ENCODE data around the gene GGA1.
A peak's percentile ranks its signal among the peaks of the same experiment; 100 is the strongest.

Gene GGA1

DNA sequence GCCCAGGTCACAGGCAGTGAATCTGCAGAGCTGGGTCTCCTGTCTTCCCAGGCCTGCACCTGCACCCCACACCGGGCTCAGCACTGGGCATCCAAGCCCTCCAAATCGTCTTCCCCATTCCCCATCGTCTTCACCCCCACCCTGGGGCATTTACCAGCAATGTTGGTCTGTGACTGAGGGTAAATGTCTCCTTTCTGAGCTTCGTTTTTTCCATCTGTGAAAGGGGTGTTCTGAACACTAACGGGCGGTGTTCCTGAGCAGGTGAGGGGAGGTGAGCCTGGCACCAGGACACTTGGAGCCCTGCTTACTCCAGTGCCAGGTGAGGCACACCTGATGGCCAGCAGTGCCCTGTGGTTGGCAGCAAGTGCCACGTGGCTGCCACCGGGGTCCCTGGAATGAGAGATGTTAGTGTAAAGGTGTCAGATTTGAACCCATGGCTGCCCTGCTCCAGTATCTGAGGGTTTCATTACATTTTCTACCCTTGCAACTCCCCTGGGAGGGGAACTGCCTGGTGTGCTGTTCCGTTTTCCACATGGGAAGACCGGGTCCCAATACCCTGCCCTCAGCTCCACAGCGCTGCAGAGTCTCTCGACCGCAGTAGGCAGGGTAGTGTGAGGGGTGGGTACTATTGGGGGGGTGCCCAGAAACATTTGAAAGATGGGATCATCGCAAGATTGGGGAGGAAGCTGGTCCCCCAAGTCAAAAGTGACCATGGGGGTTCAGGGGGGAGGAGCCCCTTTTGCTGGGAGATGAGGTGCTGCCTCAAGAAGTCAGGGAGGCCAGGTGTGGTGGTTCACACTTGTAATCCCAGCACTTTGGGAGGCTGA is 46.4 kb upstream of the GGA1 start:
- TF ChIP-seq, protein P1, sequence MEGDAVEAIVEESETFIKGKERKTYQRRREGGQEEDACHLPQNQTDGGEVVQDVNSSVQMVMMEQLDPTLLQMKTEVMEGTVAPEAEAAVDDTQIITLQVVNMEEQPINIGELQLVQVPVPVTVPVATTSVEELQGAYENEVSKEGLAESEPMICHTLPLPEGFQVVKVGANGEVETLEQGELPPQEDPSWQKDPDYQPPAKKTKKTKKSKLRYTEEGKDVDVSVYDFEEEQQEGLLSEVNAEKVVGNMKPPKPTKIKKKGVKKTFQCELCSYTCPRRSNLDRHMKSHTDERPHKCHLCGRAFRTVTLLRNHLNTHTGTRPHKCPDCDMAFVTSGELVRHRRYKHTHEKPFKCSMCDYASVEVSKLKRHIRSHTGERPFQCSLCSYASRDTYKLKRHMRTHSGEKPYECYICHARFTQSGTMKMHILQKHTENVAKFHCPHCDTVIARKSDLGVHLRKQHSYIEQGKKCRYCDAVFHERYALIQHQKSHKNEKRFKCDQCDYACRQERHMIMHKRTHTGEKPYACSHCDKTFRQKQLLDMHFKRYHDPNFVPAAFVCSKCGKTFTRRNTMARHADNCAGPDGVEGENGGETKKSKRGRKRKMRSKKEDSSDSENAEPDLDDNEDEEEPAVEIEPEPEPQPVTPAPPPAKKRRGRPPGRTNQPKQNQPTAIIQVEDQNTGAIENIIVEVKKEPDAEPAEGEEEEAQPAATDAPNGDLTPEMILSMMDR (IDR thresholded peaks at IDR 0.05; ENCODE audit: control insufficient read depth, extremely low read depth, insufficient read depth), result no peak
- DNase-seq (ENCODE audit: low read depth), result no peak
- H3K4me3 ChIP-seq (ENCODE audit: low read depth, low read length), result no peak overlapping the region

DNA sequence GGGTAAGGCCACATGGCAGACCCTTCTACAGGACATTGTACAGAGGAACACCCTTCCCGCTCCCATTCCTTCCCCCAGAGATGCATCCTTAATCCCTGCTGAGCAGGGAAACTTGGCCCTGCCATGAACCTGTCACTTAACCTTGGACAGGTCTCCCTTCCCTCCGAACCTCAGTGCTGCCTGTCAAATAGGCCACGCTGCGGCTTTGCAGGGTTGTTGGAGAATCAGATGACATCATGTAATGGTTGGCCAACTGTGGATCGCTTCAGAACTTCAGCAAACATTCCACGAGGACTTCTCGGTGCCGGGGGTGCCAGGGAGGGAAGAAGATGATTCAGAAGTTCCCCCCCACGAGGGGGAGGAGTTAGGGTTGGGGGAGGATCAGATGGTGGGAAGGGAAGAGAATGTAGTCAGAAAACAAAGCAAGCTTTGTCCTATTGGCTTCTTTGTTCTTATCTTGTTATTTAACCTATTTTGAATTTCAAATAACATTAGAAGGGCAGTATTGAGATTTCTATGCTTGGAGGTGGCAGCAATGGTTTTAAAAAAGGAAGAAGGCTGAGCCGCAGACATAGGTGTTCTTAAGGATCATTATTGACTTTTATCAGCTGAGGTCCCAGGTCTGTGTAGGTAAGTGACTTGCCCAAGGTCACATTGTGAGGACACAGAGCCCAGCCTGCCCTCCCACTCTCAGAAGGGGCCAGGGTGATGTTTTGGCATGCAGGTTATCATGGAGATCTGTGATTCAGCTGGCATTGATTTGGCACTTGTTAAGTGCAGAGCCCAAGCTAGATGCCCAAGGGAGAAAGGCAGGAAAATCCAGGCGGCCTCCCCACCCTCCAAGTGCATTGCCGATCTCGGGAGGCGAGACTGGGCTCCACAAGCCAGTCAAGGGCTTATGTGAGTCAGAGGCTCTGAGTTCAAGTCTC is 45.2 kb upstream of the GGA1 start:
- no peak overlapping the region for H3K4me3 ChIP-seq (ENCODE audit: low read depth, low read length)
- DNase-seq (ENCODE audit: low read depth), result no peak
- TF ChIP-seq, protein P1 (IDR thresholded peaks at IDR 0.05; ENCODE audit: control insufficient read depth, extremely low read depth, insufficient read depth), result no peak

DNA sequence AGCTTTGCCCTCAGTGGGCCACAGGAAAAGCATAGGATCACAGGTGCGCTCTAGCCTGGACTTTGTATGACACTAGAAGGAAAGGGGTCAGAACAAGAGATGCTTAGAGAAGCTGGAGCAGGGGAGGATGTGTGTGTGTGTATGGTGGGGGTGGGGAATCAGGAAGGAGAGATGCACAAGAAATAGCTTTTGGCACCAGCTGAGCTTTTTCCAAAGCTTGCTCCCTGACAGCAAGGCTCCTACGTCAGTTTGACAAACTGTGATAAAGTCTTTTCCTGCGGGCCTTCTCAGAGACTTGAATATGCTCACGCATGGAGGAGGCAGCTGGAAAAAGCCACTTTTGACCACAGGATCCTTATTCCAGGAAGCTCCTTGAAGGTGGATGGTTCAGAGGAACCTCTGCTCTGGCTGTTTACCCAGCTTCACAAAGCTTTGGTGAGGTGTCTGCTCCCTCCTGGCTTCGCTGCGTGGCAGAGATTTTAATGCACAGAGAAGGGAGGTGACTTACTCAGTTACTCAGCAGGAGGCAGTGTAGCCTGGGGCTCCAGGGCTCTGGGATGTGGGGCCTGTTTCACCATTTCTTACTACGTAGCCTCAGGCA is 44.4 kb upstream of the GGA1 start:
- TF ChIP-seq, protein P1 (IDR thresholded peaks at IDR 0.05; ENCODE audit: control insufficient read depth, extremely low read depth, insufficient read depth), result no peak
- DNase-seq (ENCODE audit: low read depth), result no peak
- H3K4me3 ChIP-seq (ENCODE audit: low read depth, low read length), result no peak overlapping the region

DNA sequence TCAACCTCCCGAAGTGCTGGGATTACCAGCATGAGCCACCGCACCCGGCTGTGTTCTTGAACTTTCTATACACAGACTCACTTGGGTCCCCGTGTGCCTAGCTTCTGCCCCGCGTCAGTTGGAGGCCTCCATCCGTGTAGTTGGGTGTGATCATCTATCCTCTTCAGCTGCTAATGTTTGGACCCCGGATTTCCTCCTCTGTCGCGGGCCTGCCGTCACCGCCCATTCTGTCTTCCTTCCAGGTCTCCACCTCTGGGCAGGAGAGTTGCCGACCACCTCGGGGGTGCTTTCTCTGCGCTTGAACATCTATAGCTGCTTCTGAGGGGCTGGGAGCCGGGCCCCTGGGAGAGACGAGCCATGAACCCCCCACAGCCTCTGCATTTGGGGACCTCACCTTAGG is 42.8 kb upstream of the GGA1 start:
- TF ChIP-seq, protein P1 (IDR thresholded peaks at IDR 0.05; ENCODE audit: control insufficient read depth, extremely low read depth, insufficient read depth), result no peak
- no peak for DNase-seq (ENCODE audit: low read depth)
- H3K4me3 ChIP-seq (ENCODE audit: low read depth, low read length), result no peak overlapping the region

DNA sequence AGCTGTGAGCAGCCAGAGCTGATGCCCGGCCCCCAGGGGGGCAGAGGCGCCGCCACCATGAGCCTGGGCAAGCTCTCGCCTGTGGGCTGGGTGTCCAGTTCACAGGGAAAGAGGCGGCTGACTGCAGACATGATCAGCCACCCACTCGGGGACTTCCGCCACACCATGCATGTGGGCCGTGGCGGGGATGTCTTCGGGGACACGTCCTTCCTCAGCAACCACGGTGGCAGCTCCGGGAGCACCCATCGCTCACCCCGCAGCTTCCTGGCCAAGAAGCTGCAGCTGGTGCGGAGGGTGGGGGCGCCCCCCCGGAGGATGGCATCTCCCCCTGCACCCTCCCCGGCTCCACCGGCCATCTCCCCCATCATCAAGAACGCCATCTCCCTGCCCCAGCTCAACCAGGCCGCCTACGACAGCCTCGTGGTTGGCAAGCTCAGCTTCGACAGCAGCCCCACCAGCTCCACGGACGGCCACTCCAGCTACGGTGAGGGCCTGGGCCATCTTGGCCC is 42.3 kb upstream of the GGA1 start:
- H3K4me3 ChIP-seq (ENCODE audit: low read depth, low read length), result no peak overlapping the region
- no peak for DNase-seq (ENCODE audit: low read depth)
- TF ChIP-seq, protein P1 (IDR thresholded peaks at IDR 0.05; ENCODE audit: control insufficient read depth, extremely low read depth, insufficient read depth), result no peak

DNA sequence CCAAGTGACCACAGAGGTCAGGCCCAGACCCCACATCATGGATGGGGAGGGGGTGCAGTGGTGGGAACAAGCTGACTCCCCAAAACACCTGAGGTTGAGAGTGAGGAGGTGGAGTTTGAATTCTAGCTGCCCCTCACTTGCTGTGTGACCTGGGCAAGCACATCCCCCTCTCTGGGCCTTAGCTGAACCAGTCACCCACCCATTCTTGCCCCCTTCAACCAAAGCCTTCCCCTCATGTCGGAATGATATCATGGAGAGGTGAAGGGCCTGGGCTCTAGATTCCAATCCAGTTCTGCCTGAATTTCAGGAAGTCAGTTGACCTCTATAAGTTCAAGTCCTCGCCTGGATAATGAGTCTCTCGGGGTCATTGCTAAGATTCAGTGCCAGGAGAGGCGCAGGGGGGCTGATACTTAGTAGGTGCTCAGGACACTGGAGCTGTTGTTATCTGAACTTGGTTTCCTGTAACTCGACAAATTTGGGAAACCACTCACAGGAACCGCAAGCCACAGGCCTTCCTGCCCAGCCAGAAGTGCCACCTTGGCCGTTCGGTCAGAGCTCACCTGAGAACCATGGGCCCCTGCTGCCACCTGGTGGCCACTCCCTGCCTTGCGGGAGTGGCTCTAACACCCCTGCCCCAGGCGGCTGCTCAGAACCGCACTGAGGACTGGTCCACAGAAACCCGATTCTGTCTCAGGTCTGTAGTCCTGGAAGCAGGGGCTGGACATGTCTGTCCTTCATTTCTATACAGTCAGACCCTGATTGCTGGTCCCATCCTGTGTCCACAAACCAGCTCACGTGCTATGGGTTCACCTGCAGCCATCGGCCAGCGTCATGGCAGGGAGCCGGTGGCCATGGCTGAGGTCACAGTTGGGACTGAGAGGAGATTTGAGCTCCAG is 41.5 kb upstream of the GGA1 start:
- TF ChIP-seq, protein P1 (IDR thresholded peaks at IDR 0.05; ENCODE audit: control insufficient read depth, extremely low read depth, insufficient read depth), result peak; percentile 96
- no peak overlapping the region for H3K4me3 ChIP-seq (ENCODE audit: low read depth, low read length)
- peak; percentile 46 for DNase-seq (ENCODE audit: low read depth)

Data from LNCaP clone FGC (cell line).